Measurements from ENCODE around the gene TSPAN9. TPM values are rescaled to one million over a fixed set of nuclear protein-coding genes. Genes with fewer than 3 reads are reported as not detected.

TSPAN9 gene
- polyA plus RNA-seq, 1 experiment = 67.0 TPM

DNA sequence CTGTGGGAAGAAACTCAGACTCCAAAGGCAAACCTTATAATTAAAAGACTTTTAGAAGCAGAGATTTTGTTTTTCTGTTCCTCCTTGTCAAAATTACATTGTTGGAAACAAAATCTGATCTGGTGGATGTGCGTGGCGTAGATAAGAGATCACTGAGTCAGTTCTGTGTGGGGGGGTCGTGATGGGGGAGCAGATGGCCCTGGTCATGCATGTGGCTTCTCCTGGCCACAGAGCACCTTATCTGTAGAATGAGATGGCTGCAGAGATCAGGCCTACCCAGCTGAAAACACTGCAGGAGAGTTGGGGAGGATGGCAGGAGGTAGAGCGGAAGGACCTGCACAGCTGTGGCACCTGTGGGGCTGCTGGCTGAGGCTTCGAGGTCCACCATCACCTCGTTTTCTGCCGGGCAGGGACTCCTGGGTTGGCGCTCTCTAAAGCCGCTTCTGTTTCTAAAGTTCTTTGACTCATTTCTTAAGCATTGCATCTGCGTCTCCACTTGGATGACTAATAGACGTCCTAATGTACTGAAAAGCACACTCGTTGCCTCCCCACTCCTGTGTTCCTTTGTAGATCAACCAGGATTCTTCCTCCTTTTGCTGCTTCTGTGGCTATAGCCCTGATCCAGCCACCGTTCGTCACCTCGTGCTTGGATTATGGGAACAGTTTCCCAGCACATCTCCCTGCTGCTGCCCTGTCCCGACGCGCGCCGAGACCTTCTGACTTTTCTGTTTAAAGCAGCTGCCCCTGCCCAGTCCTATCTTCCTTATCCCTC, 93.4 kb downstream of the TSPAN9 start:
- ChIA-PET CTCF (interaction anchor here (1.4 kb wide), 1 partner anchor 32 kb away, joined by 3 read pairs; no protein-coding TSS in a partner anchor), POLR2A (no interaction called here)
- H3K27me3 ChIP-seq (ENCODE audit: control insufficient read depth, insufficient read depth, low read length) = no peaks in the 10 kb centered on the region
- TF ChIP-seq, protein P1, sequence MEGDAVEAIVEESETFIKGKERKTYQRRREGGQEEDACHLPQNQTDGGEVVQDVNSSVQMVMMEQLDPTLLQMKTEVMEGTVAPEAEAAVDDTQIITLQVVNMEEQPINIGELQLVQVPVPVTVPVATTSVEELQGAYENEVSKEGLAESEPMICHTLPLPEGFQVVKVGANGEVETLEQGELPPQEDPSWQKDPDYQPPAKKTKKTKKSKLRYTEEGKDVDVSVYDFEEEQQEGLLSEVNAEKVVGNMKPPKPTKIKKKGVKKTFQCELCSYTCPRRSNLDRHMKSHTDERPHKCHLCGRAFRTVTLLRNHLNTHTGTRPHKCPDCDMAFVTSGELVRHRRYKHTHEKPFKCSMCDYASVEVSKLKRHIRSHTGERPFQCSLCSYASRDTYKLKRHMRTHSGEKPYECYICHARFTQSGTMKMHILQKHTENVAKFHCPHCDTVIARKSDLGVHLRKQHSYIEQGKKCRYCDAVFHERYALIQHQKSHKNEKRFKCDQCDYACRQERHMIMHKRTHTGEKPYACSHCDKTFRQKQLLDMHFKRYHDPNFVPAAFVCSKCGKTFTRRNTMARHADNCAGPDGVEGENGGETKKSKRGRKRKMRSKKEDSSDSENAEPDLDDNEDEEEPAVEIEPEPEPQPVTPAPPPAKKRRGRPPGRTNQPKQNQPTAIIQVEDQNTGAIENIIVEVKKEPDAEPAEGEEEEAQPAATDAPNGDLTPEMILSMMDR (IDR thresholded peaks at IDR 0.05; ENCODE audit: insufficient read depth, low read depth, low read length) = no peak
- H3K36me3 ChIP-seq (ENCODE audit: control insufficient read depth, insufficient read depth, low read length) = no peaks in the 10 kb centered on the region
- DNase-seq (ENCODE audit: low read depth) = peak; percentile 61
- H3K4me3 ChIP-seq (ENCODE audit: low read depth, low read length) = no peak overlapping the region

DNA sequence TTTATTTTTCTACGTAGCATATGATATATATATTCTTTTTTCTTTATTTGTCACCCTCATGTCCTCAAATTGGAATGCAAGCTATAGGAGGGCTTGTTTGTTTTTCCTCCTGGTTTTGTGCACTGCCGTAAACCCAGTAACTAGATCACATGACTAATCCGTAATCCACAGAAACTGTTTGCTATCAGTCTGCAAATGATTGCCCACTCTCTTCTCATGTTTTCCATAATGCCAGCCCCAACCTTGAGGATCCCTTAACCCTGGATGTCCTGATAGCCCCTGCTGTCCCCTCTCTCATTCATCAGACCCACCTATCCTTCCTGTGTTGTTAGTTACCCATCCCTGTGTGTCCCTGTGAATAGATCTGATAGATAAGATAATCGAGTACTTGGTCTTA, 94.0 kb downstream of the TSPAN9 start:
- no peak overlapping the region for H3K4me3 ChIP-seq (ENCODE audit: low read depth, low read length)
- H3K36me3 ChIP-seq (ENCODE audit: control insufficient read depth, insufficient read depth, low read length) = no peaks in the 10 kb centered on the region
- DNase-seq (ENCODE audit: low read depth) = no peak
- ChIA-PET CTCF (interaction anchor here (1.4 kb wide), 1 partner anchor 32 kb away, joined by 3 read pairs; no protein-coding TSS in a partner anchor), POLR2A (no interaction called here)
- H3K27me3 ChIP-seq (ENCODE audit: control insufficient read depth, insufficient read depth, low read length) = no peaks in the 10 kb centered on the region
- TF ChIP-seq, protein P1 (IDR thresholded peaks at IDR 0.05; ENCODE audit: insufficient read depth, low read depth, low read length) = no peak

DNA sequence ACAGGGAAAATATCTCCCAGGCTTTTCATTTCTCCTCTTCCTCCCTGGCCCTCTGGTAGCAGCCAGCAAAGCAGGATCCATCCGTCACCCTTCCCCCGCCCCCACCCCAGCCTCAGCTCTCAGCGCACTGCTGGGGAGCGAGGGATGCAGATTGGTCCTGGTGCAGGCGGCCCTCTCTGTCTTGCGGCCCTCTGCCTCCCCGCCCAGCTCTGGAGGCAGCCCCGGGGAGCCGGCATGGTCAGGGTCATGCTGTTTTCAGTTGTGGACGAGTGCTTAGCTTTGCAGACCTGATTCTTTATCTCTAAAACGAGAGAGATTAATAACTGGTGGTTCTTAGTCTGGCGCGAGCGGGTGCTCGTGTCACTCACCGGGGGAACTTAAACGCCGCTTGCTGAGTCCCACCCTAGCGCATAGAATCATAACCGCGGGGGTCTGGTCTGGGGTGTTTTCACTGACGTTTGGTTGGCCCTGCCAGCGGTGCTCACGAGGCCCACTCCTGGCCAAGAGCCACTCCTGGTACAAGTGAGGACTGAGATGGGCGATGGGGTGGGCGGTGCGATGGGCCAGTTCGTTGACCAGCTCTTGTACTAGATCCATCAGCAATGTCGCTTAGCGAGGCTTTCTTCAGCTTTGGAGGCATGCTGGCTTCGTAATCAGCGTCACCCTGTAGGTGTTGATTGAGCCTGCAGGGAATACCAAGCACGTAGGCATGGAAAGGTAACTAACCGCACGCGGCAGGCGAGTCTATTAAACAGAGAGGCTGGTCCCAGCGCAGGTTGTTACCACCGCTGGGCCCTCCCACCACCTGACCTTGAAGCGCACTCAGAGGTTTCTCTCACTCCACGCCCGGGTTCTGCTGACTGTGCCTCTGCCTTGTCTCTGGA, 95.2 kb downstream of the TSPAN9 start:
- POLR2A ChIA-PET = no interaction called here
- H3K4me3 ChIP-seq (ENCODE audit: low read depth, low read length) = no peak overlapping the region
- H3K36me3 ChIP-seq (ENCODE audit: control insufficient read depth, insufficient read depth, low read length) = no peaks in the 10 kb centered on the region
- CTCF ChIA-PET = interaction anchor here (0.7 to 1.4 kb wide), 3 partner anchors 23 to 103 kb away, joined by 3 read pairs; no protein-coding TSS in a partner anchor
- H3K27me3 ChIP-seq (ENCODE audit: control insufficient read depth, insufficient read depth, low read length) = no peaks in the 10 kb centered on the region
- TF ChIP-seq, protein P1 (IDR thresholded peaks at IDR 0.05; ENCODE audit: insufficient read depth, low read depth, low read length) = no peak
- no peak for DNase-seq (ENCODE audit: low read depth)

DNA sequence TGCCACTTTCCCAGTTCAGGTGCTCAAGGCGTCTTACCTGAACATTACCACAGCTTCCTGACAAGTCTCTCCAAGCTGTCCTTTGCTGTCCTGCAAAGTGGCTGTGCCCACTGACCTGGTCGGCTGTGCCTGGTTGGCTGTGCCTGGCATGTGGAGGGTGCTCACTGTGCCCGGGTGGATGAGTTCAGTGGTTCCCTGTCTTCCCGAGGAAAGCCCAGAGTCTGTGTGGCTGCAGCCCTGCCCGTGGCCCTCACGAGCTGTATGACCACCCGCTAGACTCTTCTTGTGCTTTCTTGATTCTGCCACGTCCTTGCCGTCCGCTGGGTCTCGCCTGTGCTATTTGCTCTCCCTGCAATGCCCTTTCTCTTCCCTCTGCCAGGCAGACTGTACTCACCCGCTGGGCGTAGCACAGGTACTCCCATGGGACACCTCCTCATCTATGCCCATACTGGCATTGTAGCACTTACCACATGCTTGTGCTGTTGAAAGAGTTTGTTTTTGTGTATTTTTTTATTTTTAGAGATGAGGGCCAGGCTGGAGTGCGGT, 95.9 kb downstream of the TSPAN9 start:
- TF ChIP-seq, protein P1 (IDR thresholded peaks at IDR 0.05; ENCODE audit: insufficient read depth, low read depth, low read length) = no peak
- Histone ChIP-seq H3K27me3 (ENCODE audit: control insufficient read depth, insufficient read depth, low read length) (no peaks in the 10 kb centered on the region), H3K4me3 (ENCODE audit: low read depth, low read length) (no peak overlapping the region), H3K36me3 (ENCODE audit: control insufficient read depth, insufficient read depth, low read length) (no peaks in the 10 kb centered on the region)
- ChIA-PET POLR2A (no interaction called here), CTCF (interaction anchor here (1.0 kb wide), 1 partner anchor 102 kb away, joined by 3 read pairs; no protein-coding TSS in a partner anchor)
- DNase-seq (ENCODE audit: low read depth) = no peak

DNA sequence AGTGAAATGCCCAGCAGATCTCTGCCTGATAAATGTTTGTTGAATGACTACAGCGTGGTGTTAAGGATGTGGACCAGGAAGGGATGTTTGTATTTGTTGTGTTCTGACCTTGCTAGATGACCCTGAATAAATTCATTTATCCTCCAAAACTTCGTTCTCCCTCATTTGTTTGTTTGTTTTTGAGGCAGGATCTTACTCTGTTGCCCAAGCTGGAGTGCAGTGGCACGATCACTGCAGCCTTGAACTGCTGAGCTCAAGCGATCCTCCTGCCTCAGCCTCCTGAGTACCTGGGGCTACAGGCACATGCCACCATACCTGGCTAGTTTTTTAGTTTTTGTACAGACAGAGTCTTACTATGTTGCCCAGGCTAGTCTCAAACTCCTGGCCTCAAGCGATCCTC, 96.7 kb downstream of the TSPAN9 start:
- Histone ChIP-seq H3K4me3 (ENCODE audit: low read depth, low read length) (no peak overlapping the region), H3K27me3 (ENCODE audit: control insufficient read depth, insufficient read depth, low read length) (no peaks in the 10 kb centered on the region), H3K36me3 (ENCODE audit: control insufficient read depth, insufficient read depth, low read length) (no peaks in the 10 kb centered on the region)
- CTCF ChIA-PET = interaction anchor here (0.7 to 1.1 kb wide), 3 partner anchors 19 to 102 kb away, joined by 3 to 4 read pairs (median 4); no protein-coding TSS in a partner anchor
- POLR2A ChIA-PET = no interaction called here
- TF ChIP-seq, protein P1 (IDR thresholded peaks at IDR 0.05; ENCODE audit: insufficient read depth, low read depth, low read length) = no peak
- DNase-seq (ENCODE audit: low read depth) = no peak
